Measurements from ENCODE around the gene AP4M1.
"Not testable (repeated sequence)": the region's sequence is repeated elsewhere in the genome, so short reads cannot be mapped to it uniquely, and the experiment has no call there.

AP4M1 gene

DNA sequence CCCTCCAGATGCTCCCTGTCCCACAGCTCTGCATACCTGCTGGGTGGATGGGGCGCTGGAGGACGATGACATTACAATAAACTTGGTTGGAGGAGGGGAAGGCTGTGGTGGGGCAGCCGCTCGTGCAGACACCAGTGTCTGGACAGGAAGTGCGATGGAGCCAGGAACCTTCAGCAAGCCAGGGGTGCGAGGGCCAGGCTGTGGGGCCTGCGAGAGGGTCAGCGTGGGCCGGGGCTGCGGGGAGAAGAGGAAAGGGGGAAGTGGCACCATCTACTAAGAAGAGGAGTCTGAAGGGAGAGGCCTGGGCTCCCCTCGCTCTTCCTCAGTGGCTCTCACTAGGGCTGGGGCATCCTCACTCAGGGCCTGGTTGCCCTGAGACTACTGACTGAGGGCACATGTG, 6.4 kb downstream of the AP4M1 start:
- DNase-seq (ENCODE audit: low spot score) = no peak

GRCh38 chr7:100109521-100110163, 8.2 kb downstream of the AP4M1 start:
- no peak for DNase-seq (ENCODE audit: low spot score)

DNA sequence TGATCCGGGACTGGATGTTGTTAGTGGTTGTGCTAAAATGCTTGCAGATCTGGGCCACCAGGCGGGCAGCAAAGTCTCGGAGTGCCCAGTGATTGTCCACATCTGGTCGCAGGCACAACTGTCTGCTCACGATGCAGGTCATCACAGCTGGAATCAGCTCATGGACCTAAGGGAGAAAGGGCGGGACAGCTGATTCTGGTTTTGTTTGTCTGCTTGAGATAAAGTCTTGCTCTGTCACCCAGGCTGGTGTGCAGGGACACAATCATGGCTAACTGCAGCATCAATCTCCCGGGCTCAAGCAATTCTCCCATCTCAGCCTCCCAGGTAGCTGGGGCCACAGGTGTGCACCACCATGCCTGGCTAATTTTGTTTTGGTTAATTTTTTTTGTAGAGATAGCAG, 9.7 kb downstream of the AP4M1 start:
- no peak for DNase-seq (ENCODE audit: low spot score)

DNA sequence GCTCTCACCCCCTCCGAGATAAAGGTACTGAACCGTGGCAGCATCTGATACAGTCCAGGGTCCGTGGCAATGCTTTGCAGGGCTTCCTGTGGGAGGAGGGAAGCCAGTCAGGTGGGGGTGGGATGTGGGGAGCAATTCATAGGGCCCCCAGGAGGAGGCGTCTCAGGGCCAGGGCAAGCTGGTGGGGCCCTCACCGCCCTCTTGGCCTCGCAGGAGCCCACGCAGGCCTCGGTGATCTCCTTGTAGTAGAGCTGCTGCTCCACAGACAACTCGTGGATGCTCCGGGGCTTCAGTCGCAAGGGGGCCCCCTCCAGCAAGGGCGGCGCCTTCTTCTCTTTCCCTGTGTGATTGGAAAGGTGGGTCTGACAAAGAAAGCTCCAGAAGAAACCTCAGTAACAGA, 10.5 kb downstream of the AP4M1 start:
- no peak for DNase-seq (ENCODE audit: low spot score)

DNA sequence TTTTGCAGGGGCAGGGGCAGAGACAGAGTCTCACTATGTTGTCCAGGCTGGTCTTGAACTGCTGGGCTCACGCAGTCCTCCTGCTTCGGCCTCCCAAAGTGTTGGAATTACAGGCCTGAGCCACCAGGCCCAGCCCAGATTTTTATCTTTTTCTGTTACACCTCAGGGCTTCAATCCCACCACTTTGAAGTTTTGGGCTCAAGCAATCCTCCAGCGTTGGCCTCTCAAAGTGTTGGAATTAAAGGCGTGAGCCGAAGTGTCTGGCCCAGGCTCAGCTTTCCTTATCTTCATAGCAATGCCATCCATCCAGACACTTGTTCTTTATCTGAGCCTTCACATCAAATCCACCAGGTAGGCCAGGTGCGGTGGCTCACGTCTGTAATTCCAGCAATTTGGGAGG, 13.6 kb downstream of the AP4M1 start:
- DNase-seq (ENCODE audit: low spot score) = no peak

DNA sequence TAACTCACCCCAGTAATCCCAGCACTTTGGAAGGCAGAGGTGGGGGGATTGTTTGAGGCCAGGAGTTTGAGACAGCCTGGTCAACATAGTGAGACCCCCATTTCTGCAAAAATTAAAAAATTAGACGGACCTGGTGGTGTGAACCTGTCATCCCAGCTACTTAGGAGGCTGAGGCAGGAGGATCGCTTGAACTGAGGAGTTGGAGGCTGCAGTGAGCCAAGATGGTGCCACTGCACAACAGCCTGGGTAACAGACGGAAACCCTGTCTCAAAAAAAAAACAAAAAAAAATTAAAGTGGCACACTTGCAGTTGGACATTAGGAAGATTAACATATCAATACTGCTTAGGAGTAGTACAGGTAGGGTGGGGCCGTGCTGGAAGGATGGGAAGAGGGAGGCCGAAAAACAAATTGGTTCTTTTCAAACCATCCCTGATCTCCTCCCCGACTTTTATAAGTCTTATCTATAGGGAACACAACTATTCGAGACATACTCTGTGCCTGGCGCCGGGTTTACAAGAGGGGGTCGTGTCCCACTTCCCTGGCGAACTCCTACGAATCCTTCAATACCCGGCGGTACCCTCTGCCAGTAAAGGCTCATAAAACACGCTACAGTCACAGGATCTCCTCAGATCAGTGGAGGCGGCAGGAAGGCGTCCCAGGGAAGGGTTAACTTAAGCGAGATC, 17.1 kb downstream of the AP4M1 start:
- no peak for DNase-seq (ENCODE audit: low spot score)

GRCh38 chr7:100119072-100119969, 17.9 kb downstream of the AP4M1 start, which contains the start of the genes CNPY4 and TAF6:
TSS of gene CNPY4 (plus strand) at chr7:100119634. CDS start at chr7:100119745, 111 bp downstream.
TSS of gene TAF6 (minus strand) at chr7:100119358. CDS start at chr7:100114209, 5,149 bp downstream.
- DNase-seq (ENCODE audit: low spot score) = peak; percentile 99

- DNase-seq (ENCODE audit: low spot score) = peak; percentile 73
Observed at GRCh38 chr7:100119970-100120732, 18.7 kb downstream of the AP4M1 start.

DNA sequence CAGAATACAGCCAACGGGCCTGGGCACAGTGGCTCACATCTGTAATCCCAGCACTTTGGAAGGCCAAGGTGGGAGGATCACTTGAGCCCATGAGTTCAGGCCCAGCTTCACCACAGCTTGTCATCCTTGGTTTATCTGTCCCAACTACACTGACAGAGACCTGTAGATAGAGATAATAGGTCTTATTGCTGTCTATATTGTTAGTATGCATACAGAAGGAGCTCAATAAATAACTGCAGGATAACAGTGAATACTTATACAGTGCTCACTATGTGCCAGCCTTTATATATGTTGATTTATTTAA, 19.2 kb downstream of the AP4M1 start:
- no peak for DNase-seq (ENCODE audit: low spot score)

GRCh38 chr7:100122067-100122466, 20.6 kb downstream of the AP4M1 start:
- no peak for DNase-seq (ENCODE audit: low spot score)

GRCh38 chr7:100122568-100122967, 21.1 kb downstream of the AP4M1 start:
- no peak for DNase-seq (ENCODE audit: low spot score)

DNA sequence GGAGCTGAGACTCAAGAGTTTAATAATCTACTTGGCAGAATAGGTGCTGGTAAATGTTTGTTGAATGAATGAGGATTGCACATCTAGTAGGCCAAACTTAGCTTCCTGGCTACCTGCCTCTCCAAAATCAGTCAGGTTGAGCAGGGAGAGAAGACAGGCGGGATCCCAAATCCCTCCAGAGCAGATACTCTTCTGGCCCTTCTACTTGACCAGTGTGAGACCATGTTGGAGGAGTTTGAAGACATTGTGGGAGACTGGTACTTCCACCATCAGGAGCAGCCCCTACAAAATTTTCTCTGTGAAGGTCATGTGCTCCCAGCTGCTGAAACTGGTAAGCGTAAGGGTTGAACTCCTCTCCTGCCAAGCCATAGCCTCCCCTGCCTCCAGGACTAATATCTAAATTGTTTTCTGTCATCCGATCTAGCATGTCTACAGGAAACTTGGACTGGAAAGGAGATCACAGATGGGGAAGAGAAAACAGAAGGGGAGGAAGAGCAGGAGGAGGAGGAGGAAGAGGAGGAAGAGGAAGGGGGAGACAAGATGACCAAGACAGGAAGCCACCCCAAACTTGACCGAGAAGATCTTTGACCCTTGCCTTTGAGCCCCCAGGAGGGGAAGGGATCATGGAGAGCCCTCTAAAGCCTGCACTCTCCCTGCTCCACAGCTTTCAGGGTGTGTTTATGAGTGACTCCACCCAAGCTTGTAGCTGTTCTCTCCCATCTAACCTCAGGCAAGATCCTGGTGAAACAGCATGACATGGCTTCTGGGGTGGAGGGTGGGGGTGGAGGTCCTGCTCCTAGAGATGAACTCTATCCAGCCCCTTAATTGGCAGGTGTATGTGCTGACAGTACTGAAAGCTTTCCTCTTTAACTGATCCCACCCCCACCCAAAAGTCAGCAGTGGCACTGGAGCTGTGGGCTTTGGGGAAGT, 23.1 kb downstream of the AP4M1 start:
- DNase-seq (ENCODE audit: low spot score) = no peak

DNA sequence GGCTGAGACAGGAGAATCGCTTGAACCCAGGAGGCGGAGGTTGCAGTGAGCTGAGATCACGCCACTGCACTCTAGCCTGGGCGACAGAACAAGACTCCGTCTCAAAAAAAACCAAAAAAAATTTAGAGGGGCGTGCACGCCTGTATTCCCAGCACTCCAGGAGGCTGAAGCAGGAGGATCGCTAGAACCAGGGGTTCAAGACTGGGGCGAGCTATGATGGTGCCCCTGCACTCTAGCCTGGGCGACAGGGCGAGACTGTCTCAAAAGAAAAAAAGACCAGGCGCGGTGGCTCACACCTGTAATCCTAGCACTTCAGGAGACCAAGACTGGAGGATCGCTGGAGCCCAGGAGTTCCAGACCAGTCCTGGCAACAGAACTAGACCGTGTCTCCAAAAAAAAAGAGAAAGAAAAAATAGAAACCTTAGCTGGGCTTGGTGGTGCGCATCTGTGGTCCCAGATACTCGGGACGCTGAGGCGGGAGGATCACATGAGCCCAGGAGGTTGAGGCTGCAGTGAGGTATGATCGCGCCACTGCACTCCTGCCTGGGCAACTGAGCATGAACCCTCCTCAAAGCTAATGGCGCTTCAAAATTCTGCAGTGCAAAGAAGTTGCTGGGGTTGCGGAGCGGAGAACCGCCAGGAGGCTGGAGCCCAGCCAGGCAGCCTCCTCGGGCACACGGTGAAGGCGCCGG, 24.9 kb downstream of the AP4M1 start:
- DNase-seq (ENCODE audit: low spot score) = peak; percentile 81

GRCh38 chr7:100126931-100127865, 25.8 kb downstream of the AP4M1 start, which contains the start of gene MBLAC1:
TSS of gene MBLAC1 (plus strand) at chr7:100126967. CDS start at chr7:100127396, 429 bp downstream.
- DNase-seq (ENCODE audit: low spot score) = peak; percentile 95

DNA sequence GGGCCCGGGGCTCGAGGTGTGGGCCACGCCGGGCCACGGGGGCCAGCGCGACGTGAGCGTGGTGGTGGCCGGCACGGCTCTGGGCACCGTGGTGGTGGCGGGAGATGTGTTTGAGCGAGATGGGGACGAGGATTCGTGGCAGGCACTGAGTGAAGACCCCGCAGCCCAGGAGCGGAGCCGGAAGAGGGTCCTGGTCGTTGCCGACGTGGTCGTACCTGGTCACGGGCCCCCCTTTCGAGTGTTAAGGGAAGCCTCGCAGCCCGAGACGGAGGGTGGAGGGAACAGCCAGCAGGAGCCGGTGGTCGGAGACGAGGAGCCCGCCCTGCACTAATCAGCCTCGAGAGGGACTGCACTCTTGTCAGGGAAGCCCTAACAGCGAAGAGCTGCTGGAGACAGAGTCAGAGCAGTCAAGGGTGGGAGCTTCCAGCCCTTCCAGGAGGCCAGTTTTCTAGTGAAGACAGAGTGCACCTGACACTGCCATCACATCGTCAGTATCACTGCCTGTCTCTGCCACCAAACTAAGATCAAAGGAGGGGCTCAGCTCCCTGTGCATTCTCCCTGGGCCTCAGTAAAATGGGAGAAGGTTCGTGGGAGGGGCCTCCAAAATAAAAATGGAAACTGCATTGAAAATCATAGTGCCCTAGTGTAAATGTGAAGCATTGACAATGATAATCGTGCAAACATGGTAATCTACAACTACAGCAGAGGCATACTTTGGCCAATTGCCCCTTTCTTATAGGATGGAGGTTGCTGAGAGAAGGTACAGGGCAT, 26.6 kb downstream of the AP4M1 start:
- no peak for DNase-seq (ENCODE audit: low spot score)

GRCh38 chr7:100128637-100128963, 27.2 kb downstream of the AP4M1 start:
- DNase-seq (ENCODE audit: low spot score) = no peak

DNA sequence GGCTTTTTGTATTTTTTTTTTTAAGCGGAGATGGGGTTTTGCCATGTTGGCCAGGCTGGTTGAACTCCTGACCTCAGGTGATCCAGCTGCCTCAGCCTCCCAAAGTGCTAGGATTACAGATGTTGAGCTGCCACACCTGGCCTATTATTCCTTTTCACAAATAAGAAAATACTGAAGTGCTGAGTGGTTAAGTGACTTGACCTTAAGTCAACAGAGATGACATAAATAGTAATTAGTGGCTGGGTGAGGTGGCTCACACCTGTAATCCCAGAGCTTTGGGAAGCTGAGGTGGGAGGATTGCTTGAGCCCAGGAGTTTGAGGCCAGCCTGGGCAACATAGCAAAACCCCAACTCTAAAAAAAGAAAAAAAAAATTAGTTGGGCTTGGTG, 28.8 kb downstream of the AP4M1 start:
- not testable (repeated sequence) for DNase-seq (ENCODE audit: low spot score)

Measured in GM03348 (cell line).